ENCODE results near the gene CD58. TPM values are rescaled to one million over a fixed set of nuclear protein-coding genes. Genes with fewer than 3 reads are reported as not detected.
A peak's percentile ranks its signal among the peaks of the same experiment; 100 is the strongest.
"Not testable (repeated sequence)": the region's sequence is repeated elsewhere in the genome, so short reads cannot be mapped to it uniquely, and the experiment has no call there.

The CD58 gene
- total RNA-seq, 1 experiment from 2014 or later: 9.3 TPM

DNA sequence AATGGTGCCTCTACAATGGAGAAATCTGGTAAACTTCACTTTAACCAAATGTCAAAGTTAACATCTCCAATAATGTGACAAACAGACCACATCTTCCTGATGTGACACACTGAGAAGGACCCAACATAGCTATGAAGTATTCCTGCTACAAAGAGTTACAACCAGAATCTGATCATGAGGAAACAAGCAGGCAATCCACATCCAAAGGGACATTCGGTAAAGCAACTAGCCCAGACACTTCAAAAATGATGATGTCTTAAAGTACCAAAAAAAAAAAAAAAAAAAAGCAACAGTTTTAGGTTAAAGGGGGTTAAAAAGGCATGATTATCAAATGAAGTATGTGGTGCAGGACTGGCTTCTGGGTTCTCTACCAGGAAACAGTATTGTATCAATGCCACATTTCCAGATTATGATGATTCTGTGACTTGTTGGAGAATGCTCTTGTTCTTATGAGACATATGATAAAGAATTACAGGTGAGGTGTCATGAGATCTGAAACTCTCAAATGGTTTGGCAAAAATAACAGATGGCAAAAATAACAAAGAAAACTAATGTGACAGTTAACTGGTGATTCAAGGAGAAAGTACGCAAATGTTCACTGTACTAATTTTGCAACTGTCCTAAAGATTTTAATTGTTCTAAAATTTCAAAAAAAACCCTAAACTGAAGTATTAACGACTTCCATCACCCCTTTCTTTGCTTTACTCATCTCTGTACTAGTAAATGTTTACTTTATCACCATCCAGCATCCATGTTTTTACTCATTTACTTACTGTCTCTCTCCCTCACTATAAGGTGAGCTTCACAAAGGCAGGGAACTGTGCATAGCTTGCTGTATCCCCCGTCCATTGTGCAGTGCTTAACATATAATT, 2.8 kb downstream of the CD58 start:
- H3K27me3 ChIP-seq (ENCODE audit: control insufficient read depth, insufficient read depth, low read length): peaks cover 2% of the 10 kb centered on the region

GRCh38 chr1:116565222-116565621, 5.6 kb downstream of the CD58 start:
- no peaks in the 10 kb centered on the region for H3K27me3 ChIP-seq (ENCODE audit: control insufficient read depth, insufficient read depth, low read length)
- no peaks in the 10 kb centered on the region for H3K36me3 ChIP-seq (replicated peaks; ENCODE audit: control insufficient read depth, insufficient read depth, low read length)
- no peak for DNase-seq
- H3K4me3 ChIP-seq (ENCODE audit: insufficient read depth, low read depth, low read length): no peak overlapping the region

More for the DNA sequence above, 2.8 kb downstream of the CD58 start:
- H3K36me3 ChIP-seq (replicated peaks; ENCODE audit: control insufficient read depth, insufficient read depth, low read length): no peaks in the 10 kb centered on the region
- no peak overlapping the region for H3K4me3 ChIP-seq (ENCODE audit: insufficient read depth, low read depth, low read length)
- DNase-seq: no peak

DNA sequence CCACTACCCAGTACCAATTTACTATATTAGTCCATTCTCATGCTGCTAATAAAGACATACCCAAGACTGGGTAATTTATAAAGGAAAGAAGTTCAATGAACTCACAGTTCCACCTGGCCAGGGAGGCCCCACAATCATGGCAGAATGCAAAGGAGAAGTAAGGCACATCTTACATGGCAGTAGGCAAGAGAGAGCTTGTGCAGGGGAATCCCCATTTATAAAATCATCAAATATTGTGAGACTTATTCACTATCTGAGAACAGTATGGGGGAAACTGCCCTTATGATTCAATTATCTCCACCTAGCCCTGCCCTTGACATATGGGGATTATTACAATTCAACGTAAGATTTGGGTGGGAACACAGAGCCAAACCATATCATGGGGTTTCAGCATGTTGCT, 6.4 kb downstream of the CD58 start:
- no peaks in the 10 kb centered on the region for H3K27me3 ChIP-seq (ENCODE audit: control insufficient read depth, insufficient read depth, low read length)
- no peak for DNase-seq
- no peaks in the 10 kb centered on the region for H3K36me3 ChIP-seq (replicated peaks; ENCODE audit: control insufficient read depth, insufficient read depth, low read length)
- no peak overlapping the region for H3K4me3 ChIP-seq (ENCODE audit: insufficient read depth, low read depth, low read length)

- DNase-seq; H3K4me3 ChIP-seq (ENCODE audit: insufficient read depth, low read depth, low read length); H3K27me3 ChIP-seq (ENCODE audit: control insufficient read depth, insufficient read depth, low read length); H3K36me3 ChIP-seq (replicated peaks; ENCODE audit: control insufficient read depth, insufficient read depth, low read length): not testable (repeated sequence)
Measured at GRCh38 chr1:116562465-116562864, 8.4 kb downstream of the CD58 start.

DNA sequence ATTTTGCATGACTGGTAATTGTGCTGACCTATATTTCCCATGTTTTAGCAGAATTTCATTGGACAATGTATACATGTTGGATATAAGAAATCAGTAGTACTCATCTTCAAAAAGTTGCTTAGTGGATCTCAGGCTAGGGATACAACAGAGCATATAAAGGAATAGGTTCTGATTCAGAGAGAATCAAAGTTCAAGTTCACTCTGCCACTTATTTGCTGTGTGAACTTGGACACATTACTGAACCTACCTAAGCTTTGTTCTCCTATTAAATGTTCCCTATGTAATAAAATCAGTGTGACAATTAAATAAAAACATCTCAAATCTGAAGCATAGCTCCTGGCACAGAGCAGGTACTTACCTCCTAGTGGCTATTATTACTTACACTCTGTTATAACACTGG, 9.3 kb downstream of the CD58 start:
- Histone ChIP-seq H3K36me3 (replicated peaks; ENCODE audit: control insufficient read depth, insufficient read depth, low read length) (no peaks in the 10 kb centered on the region), H3K27me3 (ENCODE audit: control insufficient read depth, insufficient read depth, low read length) (no peaks in the 10 kb centered on the region), H3K4me3 (ENCODE audit: insufficient read depth, low read depth, low read length) (no peak overlapping the region)
- no peak for DNase-seq

GRCh38 chr1:116560704-116561490, 9.9 kb downstream of the CD58 start:
- Histone ChIP-seq H3K36me3 (replicated peaks; ENCODE audit: control insufficient read depth, insufficient read depth, low read length) (no peaks in the 10 kb centered on the region), H3K27me3 (ENCODE audit: control insufficient read depth, insufficient read depth, low read length) (no peaks in the 10 kb centered on the region), H3K4me3 (ENCODE audit: insufficient read depth, low read depth, low read length) (no peak overlapping the region)
- no peak for DNase-seq

- H3K36me3 ChIP-seq (replicated peaks; ENCODE audit: control insufficient read depth, insufficient read depth, low read length): no peaks in the 10 kb centered on the region
- DNase-seq: no peak
- no peaks in the 10 kb centered on the region for H3K27me3 ChIP-seq (ENCODE audit: control insufficient read depth, insufficient read depth, low read length)
- H3K4me3 ChIP-seq (ENCODE audit: insufficient read depth, low read depth, low read length): no peak overlapping the region
Measured at GRCh38 chr1:116559304-116559761, 11.5 kb downstream of the CD58 start.

GRCh38 chr1:116558571-116558970, 12.3 kb downstream of the CD58 start:
- no peaks in the 10 kb centered on the region for H3K27me3 ChIP-seq (ENCODE audit: control insufficient read depth, insufficient read depth, low read length)
- no peak overlapping the region for H3K4me3 ChIP-seq (ENCODE audit: insufficient read depth, low read depth, low read length)
- DNase-seq: no peak
- H3K36me3 ChIP-seq (replicated peaks; ENCODE audit: control insufficient read depth, insufficient read depth, low read length): no peaks in the 10 kb centered on the region

DNA sequence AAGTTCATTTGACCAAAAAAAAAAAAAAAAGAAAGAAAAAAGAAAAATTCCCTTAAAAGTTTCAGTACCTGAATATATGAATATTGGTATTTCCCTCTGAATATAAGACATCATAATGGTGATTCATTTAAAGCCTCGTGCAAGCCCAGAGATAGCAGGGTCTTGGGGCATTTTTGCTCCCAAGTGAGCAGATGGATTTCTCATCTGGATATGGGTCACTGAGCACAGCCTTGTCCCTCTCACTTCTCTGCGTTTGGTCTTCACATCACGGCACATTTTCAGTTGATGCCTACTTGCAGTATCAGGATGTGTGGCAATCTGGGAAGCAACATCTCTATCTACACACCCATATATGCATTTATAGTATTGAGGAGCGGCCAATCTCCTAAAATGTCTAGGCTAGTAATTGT, 12.7 kb downstream of the CD58 start:
- DNase-seq: no peak
- Histone ChIP-seq H3K36me3 (replicated peaks; ENCODE audit: control insufficient read depth, insufficient read depth, low read length) (no peaks in the 10 kb centered on the region), H3K4me3 (ENCODE audit: insufficient read depth, low read depth, low read length) (no peak overlapping the region), H3K27me3 (ENCODE audit: control insufficient read depth, insufficient read depth, low read length) (no peaks in the 10 kb centered on the region)

GRCh38 chr1:116557323-116557878, 13.4 kb downstream of the CD58 start:
- no peaks in the 10 kb centered on the region for H3K36me3 ChIP-seq (replicated peaks; ENCODE audit: control insufficient read depth, insufficient read depth, low read length)
- H3K4me3 ChIP-seq (ENCODE audit: insufficient read depth, low read depth, low read length): no peak overlapping the region
- H3K27me3 ChIP-seq (ENCODE audit: control insufficient read depth, insufficient read depth, low read length): no peaks in the 10 kb centered on the region
- no peak for DNase-seq

GRCh38 chr1:116556289-116557006, 14.4 kb downstream of the CD58 start:
- DNase-seq: no peak
- Histone ChIP-seq H3K36me3 (replicated peaks; ENCODE audit: control insufficient read depth, insufficient read depth, low read length) (no peaks in the 10 kb centered on the region), H3K27me3 (ENCODE audit: control insufficient read depth, insufficient read depth, low read length) (no peaks in the 10 kb centered on the region), H3K4me3 (ENCODE audit: insufficient read depth, low read depth, low read length) (no peak overlapping the region)

- DNase-seq: no peak
- Histone ChIP-seq H3K4me3 (ENCODE audit: insufficient read depth, low read depth, low read length) (no peak overlapping the region), H3K36me3 (replicated peaks; ENCODE audit: control insufficient read depth, insufficient read depth, low read length) (no peaks in the 10 kb centered on the region), H3K27me3 (ENCODE audit: control insufficient read depth, insufficient read depth, low read length) (no peaks in the 10 kb centered on the region)
Measured at GRCh38 chr1:116554924-116555323, 15.9 kb downstream of the CD58 start.

GRCh38 chr1:116553386-116554115, 17.3 kb downstream of the CD58 start:
- peak; percentile 48 for DNase-seq
- Histone ChIP-seq H3K36me3 (replicated peaks; ENCODE audit: control insufficient read depth, insufficient read depth, low read length) (no peaks in the 10 kb centered on the region), H3K4me3 (ENCODE audit: insufficient read depth, low read depth, low read length) (no peak overlapping the region), H3K27me3 (ENCODE audit: control insufficient read depth, insufficient read depth, low read length) (no peaks in the 10 kb centered on the region)

Measured in H7 (cell line).